HG03097 (cell line): ENCODE data around the gene NKAIN2.
"Not testable (repeated sequence)": the region's sequence is repeated elsewhere in the genome, so short reads cannot be mapped to it uniquely, and the experiment has no call there.

Experiments used
- ATAC-seq: cut with Tn5 transposase; IDR thresholded peaks from one replicate; pipeline ENCODE4 v1.9.1; 2021; ENCODE audit not compliant: unreplicated experiment, low FRiP score

Gene NKAIN2

DNA sequence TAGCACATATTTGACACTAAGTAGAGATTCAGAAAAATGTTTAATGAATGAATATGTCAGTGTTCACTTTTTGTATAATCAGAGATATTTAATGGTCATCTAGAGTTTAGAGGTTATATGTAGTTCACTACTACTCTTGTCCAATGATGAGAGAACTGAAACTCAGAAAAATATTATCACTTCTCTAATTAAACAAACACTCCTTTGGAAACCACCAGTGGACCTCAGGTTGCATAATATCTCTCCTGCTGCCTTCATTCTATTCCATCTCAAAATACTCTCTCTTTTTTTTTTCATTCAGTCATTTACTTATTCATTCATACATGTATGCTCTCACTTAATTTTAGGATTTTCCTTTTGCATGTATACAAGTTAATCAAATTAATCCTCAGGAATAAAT lies 735.4 kb downstream of the NKAIN2 start:
- no peak for ATAC-seq

DNA sequence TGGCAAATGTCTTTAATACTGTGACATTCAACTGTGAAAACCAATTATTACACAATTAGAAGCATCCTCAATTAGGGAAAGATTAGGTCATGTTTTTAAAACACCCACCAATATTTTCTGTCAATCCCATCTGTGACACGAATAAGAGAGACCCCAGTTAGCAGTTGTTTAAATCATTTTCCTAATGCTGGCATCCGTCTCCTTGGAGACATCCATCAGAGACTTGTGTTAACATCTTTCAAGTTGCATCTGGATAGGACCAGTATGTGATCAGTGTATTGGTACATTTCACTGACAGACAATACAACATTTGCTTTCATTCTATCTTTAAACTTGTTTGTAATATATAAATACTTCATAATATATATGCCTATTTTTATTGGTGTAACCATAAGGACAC lies 737.9 kb downstream of the NKAIN2 start:
- no peak for ATAC-seq

DNA sequence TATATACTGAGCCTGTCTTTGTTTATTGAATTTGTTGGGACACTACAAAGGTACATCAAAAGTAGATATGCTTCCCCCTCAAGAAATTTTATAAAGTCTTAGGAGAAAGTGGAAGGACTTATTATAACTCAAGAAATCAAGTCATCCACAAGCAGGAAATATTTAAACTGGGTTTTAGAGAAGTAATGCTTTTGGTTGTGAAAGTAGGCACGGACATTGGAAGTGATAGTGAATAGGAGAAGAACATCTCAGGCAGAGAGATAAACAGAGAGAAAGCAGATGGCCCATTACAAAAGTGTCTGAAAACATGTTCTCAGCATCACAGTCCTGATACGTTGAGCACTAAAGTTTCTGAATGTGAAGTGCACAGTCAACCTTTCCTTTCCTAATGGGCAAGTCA lies 742.9 kb downstream of the NKAIN2 start:
- no peak for ATAC-seq

DNA sequence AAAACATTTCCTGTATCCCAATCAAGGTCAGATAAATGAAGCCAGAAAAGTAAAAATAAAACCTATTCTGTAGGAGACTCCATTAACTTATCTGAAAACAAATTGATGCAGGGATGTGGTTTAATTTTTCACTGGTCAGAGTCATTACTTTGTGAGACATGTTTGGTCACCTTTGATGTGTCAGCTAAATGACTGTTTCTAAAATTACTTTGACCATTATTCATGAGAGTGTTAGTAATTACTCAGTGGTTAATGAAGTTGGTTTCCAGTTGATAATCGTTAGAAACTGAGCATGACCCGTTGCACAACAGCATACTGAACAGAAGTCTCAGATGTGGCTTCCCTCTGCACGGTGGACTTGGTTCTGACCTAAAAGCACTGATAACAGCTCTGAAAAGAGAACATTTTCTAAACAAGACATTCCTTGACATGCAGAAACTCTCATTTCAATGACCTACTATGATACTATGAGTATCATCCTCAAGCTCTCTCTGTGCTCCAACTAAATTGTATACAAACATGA lies 748.1 kb downstream of the NKAIN2 start:
- no peak for ATAC-seq

DNA sequence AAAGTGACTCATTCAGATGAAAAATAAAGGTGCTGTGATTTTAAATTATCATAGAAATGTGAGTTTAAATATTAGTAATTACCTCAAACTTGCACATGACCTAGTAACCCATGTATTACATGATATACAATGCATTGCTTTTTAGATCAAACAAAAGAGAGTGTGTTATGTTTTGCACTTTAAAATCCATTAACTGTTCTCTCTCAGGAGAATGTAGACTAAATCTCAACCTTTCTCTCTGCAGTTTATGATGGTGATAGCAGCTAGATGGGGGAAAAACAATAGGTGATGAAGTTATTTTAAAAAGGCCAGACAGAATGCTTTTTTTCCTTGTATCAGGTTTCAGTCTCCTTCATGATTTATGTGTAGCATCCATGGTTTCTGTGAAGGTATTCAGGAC lies 754.2 kb downstream of the NKAIN2 start:
- no peak for ATAC-seq

DNA sequence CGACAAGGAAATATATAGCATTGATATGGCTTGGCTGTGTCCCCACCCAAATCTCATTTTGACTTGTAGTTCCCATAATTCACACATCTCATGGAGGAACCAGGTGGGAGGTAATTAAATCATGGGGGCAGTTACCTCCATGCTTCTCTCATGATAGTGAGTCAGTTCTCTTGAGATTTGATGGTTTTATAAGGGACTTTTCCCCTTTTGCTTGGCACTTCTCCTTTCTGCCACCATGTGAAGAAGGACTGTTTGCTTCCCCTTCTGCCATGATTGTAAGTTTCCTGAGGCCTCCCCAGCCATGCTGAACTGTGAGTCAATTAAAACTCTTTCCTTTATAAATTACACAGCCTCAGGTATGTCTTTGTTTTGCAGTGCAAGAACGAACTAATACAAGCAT lies 756.4 kb downstream of the NKAIN2 start:
- not testable (repeated sequence) for ATAC-seq

DNA sequence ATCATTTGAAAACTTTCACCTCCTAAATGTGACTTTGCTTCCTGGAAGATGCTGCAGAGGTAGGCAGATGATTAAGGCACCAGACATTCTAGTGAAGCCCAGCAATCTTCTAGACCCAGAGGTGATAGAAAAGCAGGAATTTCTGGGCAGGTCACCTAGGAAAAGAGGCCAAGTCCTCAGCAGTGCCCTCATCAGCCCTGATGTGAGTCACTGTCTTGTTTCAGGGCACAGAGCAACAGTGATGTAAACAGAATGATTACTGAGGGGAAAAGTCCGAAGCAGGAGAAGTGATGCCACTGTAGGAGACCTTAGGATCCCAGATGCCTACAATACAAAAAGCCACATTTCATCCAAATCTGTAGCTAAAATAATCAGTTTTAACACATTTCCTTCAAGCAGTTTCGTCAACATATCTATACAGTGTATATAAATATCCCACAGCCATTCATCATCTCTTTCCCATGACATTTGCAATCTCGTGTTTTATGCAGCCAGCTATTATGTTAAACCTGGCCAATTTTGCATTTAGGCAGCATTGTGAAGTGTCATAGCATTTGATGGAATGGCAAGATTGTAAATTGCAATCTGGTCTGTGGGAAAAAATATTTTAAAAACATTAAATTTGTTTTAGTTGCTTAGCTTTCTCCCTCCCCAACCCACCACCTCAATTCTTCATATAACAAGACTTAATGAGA lies 757.4 kb downstream of the NKAIN2 start:
- ATAC-seq, result no peak

DNA sequence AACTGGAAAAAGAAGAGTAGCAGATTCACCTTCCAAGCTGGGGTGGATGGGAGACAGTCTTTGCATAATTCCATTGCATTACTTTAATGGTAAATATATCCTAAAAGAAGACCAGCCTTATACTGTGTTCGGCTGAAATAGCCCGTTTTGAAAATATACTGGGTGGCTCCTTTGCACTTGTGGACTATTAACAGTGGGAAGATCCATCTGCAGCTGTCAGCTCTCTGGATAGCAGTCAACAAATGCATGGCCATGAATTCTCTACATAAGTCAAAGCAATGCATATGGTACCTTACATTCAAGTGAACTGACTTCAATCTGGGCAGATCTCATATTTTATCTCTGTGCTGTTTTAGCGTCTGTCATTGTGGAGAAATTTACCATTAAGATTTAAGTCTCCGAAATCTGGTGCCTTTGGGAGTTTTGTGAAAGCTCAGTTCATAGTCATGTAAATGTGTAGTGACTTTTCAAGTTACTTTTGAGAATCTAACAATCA lies 758.0 kb downstream of the NKAIN2 start:
- no peak for ATAC-seq

DNA sequence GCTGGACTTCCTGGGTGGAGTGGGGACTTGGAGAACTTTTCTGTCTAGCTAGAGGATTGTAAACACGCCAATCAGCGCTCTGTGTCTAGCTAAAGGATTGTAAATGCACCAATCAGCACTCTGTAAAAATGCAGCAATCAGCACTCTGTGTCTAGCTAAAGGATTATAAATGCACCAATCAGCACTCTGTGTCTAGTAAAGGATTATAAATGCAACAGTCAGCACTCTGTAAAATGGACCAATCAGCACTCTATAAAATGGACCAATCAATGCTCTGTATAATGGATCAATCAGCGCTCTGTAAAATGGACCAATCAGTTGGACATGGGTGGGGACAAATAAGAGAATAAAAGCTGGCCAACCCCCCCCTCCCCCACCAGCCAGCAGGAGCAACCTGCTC lies 760.5 kb downstream of the NKAIN2 start:
- ATAC-seq, result not testable (repeated sequence)

DNA sequence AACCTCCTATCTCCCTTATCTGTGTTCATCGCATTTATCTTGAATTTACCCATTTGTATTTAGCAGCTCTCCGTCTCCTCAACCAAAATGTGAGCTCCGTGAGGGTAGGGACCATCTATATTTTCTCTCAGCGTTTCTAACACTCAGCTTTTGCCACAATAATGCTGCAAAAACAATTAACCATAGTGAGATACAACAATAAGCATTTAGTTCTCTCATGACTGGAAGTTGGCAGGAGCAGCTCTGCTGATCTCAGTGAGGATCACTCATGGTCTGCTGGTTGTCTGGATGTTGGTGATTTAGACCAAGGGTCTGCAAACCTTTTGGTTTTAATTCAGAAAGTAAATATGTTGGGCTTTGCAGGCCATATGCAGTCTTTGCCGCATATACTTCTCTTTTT lies 763.7 kb downstream of the NKAIN2 start:
- ATAC-seq, result no peak

DNA sequence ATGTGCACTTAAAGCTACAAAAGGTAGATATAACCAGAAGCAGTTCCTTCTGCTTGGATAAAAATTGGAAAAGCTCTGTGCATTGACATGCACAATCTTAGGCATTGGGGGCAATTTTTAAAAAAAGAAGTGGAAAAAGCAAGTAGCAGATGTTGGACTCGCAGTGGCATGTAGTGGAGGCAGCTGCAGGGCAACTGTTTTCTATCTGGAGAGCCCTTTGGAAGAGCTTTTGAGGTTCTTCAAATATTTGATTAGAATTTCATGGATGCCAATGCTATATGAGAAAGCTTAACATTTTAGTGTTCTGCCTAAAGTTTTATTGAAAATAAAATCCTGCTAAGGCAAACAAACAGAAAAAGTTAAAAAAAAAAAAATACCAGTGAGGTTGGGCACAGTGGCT lies 770.3 kb downstream of the NKAIN2 start:
- no peak for ATAC-seq

DNA sequence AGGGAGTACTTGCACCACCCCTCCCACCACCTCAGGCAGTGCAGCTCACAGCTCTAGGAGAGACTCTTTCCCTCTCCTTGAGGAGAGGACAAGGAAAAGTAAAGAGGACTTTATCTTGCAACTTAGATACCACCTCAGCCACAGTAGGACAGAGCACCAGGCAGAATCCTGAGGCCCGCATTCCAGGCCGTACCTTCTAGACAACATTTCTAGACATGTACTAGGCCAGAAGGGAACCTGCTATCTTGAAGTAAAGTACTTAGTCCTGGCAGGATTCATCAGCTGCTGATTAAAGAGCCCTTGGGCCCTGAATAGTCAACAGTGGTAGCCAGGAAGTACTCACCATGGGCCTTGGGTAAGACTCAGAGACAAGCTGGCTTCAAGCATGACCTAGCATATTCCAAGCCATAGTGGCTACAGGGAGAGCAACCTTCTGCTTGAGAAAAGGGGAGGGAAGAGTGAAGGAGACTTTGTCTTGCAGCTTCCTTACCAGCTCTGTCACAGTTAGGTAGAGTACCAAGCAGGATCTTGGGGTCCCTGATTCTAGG lies 774.1 kb downstream of the NKAIN2 start:
- ATAC-seq, result no peak

DNA sequence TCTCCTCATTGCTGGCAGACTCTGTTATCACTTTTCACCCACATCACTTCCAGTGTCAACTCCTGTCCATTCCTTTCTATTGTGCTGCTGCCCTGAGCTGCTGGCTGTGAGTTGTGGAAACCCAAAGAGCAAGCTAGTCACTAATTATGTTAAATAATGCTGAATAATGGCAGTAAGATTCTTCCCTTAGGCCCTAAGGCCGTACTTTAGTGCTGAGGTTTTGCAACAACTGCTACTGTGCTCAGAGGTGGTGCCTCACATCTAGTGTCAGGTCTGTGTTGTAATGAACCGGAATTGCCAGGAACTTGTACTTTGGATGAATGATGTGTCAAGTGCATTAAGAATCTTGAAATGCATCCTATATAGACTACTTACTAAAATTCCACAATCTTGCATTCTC lies 786.3 kb downstream of the NKAIN2 start:
- no peak for ATAC-seq

DNA sequence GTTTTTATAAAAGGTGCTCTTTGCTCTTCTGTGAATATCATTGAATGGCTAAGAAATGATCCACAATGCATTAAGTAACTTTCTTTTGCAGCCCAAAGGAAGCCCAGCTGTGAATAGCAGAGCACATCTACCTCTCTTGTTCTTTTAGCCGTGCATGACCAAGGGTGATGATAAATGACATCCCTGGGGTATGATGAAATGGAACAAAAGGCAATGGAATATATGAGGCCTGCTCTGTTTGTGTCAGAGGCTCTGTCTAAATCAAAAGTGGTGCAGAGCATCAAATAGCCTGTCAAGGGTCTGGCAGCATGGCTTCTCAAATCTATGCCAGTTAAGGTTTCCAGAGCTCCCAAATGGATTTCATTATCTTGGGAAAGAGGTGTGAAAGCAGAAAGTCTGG lies 796.0 kb downstream of the NKAIN2 start:
- no peak for ATAC-seq

DNA sequence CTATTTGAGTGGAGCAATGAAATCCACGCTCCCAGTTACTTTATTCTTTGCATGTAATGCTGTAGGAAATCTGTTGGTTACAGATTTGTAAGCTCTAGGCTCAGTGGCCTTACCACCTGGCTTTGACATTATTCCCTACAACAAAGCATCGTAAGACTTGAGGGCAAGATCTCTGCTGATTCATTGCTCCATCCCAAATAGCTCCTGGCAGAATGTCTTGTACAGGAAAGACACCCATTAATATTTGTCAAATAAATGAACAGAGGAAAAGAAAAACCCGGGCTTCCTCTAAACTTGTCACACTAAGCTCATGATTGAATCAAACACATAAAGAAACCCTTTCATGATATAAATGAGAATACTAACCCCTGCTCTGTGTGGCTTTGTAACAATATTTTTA lies 801.1 kb downstream of the NKAIN2 start:
- no peak for ATAC-seq

DNA sequence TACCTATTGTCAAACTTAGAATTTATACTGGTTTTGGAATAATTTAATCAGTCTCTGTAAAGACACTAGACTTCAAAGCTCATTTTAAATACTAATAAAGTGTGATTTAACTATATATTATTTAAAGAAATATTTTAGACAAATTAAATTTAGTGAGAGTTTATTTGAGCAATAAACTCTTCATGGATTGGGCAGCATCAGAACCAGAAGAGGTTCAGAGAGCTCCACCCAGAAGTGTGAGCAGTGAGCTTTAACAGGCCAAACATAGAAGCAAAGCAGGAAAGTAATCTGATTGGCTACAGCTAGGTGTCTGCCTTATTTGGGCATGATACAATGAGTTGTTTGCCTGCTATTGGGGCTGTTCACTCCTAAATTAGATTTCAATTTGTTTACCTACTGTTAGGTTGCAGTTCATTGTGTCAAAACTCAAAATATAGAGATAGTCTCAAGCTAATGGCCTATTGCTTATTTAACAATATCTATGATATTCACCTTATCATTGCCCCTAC lies 803.5 kb downstream of the NKAIN2 start:
- no peak for ATAC-seq

DNA sequence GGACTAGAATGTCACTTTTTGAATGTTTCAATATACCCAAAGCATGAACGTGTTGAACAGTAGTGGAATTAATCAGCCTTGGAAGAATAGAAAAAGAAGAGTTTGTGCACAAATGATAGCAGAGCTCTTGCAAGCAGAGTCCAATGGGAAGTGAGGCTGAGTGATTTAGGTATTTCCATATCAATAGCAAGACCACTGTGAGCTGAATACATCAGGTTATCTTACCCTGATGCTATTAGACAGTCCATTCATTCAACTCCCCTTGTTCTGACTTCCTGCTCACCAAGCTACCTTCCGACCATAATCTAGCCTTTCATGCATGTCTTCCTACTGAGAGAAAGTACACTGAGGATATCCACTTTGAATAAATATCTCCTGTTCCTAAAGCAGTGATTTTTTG lies 809.4 kb downstream of the NKAIN2 start:
- ATAC-seq, result no peak

DNA sequence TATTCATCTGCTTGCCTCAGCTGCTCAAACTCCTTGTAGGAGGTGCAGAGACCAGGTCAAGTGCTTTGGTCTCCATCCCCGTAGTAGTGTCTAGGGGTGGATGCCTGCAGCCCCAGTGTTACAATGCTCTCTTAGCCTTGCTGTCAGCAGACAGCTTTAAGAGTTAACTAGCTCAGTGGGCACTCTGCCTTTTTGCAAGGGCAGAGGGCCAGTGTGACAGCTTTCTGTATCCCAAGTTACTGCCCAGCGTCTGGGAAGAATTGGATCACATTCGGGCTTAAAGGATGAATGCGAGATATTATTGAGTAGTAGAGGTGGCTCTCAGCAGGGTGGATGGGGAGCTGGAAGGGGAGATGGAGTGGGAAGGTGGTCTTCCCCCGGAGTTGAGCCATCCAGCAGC lies 818.7 kb downstream of the NKAIN2 start:
- no peak for ATAC-seq

DNA sequence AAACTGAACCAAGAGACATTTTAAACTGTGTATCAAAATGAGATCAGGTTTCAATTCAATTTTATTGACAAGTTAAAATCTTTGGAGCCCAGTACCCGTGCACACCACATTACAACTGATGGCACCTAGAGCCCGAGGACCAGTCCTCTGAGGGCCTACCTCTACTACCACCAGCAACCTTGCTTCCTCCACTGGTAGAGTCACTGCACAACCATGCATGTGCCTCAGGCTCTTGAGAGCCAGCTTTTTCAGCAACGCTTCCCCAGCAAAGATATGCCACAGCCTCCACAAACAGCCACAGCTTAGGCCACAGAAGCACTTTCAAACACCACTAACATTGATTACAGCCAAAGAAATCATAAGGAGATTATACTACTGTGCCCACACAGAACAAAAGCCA lies 830.0 kb downstream of the NKAIN2 start:
- ATAC-seq, result no peak

DNA sequence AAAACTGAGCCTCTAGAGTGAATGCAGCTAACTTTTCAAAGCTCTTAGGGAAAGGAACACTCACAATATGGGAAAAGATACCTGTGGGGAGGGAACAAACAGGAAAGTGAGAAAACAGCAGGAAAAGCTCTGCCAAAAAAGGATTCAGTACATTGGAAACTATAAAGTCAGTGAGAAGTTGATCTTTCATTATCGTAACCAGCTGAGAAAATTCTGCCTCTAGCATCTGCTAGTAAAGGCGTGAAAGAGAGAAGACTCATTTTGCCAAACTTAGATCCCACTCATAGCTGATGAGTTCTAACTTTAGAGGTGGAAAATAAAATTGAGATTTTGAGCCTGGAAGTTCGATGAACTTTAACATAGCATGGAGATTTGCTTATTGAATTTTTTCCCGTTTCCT lies 836.8 kb downstream of the NKAIN2 start:
- no peak for ATAC-seq

DNA sequence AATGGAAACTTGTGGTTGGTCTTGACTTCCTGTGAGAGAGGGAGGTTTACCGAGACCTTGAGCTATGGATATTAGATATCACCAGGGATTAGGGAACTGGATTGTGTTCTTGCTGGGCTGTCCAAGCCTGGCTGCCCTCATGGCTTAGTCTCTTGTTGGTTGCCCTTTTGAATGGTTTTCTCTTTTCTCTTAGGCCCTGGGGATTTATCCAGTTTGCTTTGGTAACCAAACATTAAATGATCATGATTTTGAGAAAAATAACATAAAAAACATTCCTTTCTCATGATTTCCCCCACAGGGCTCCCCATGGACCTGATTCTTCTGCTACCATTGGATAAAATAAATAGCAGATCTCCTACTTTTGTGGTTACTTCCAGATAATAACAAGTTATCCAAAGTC lies 852.2 kb downstream of the NKAIN2 start:
- no peak for ATAC-seq

DNA sequence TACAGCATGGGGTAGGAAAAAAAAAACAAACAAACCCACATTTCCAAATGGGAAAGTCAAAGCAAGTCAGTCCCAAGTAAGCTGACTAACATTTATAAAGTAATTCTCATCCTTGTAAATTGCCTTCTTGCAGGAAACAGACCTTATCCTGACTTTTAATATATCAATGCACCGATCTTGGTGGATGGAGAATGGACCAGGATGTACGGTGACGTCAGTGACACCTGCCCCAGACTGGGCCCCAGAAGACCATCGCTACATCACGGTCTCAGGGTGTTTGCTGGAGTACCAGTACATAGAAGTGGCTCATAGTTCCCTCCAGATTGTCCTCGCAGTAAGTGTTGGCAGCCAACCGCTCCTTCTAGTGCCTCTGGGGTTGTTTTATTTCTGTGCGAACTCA lies 854.4 kb downstream of the NKAIN2 start:
- no peak for ATAC-seq
